ENCODE measurements around the gene AKAP13. TPM values are rescaled to one million over a fixed set of nuclear protein-coding genes. Genes with fewer than 3 reads are reported as not detected.
"Not testable (repeated sequence)": the region's sequence is repeated elsewhere in the genome, so short reads cannot be mapped to it uniquely, and the experiment has no call there.

Gene AKAP13
- 100 to 1,000 TPM; 104 to 106 TPM for total RNA-seq

GRCh38 chr15:85380217-85380811 lies at the start of gene AKAP13:
AKAP13 (plus strand) TSS chr15:85380603; CDS start chr15:85485721, 105,118 bp downstream.
- CTCF ChIA-PET, result interaction anchor here (0.9 to 1.6 kb wide), 3 partner anchors 35 to 50 kb away, joined by 3 read pairs; no protein-coding TSS in a partner anchor
- POLR2A ChIA-PET, result interaction anchor here (0.5 to 1.4 kb wide), 9 partner anchors 16 to 287 kb away, joined by 3 to 12 read pairs (median 4); no protein-coding TSS in a partner anchor

- ChIA-PET POLR2A (interaction anchor here (0.5 to 1.9 kb wide), 7 partner anchors 12 to 252 kb away, joined by 3 to 10 read pairs (median 5); partner anchors contain the start of gene AKAP13), CTCF (interaction anchor here (0.6 to 3.6 kb wide), 21 partner anchors 14 to 454 kb away, joined by 3 to 20 read pairs (median 3); partner anchors contain the start of gene AKAP13)
Observed at GRCh38 chr15:85330901-85331588, 49.4 kb upstream of the AKAP13 start.

GRCh38 chr15:85331655-85332285 lies 48.6 kb upstream of the AKAP13 start:
- ChIA-PET POLR2A (interaction anchor here (0.5 to 1.9 kb wide), 7 partner anchors 13 to 251 kb away, joined by 3 to 10 read pairs (median 5); partner anchors contain the start of gene AKAP13), CTCF (interaction anchor here (0.7 to 3.6 kb wide), 15 partner anchors 14 to 224 kb away, joined by 3 to 20 read pairs (median 5); no protein-coding TSS in a partner anchor)

- POLR2A ChIA-PET, result interaction anchor here (0.5 kb wide), 1 partner anchor 74 kb away, joined by 9 read pairs; no protein-coding TSS in a partner anchor
- CTCF ChIA-PET, result interaction anchor here (0.6 to 3.6 kb wide), 2 partner anchors 37 to 110 kb away, joined by 6 to 16 read pairs; no protein-coding TSS in a partner anchor
Observed at GRCh38 chr15:85333132-85333831, 47.1 kb upstream of the AKAP13 start.

- CTCF ChIA-PET, result no interaction called here
- POLR2A ChIA-PET, result no interaction called here
Observed at GRCh38 chr15:85334241-85334640, 46.2 kb upstream of the AKAP13 start.

- POLR2A ChIA-PET, result no interaction called here
- CTCF ChIA-PET, result interaction anchor here (0.6 to 1.4 kb wide), 2 partner anchors 20 to 56 kb away, joined by 4 to 5 read pairs; no protein-coding TSS in a partner anchor
Observed at GRCh38 chr15:85335193-85335942, 45.0 kb upstream of the AKAP13 start.

GRCh38 chr15:85336880-85337279 lies 43.5 kb upstream of the AKAP13 start:
- POLR2A ChIA-PET, result no interaction called here
- CTCF ChIA-PET, result interaction anchor here (0.6 to 1.4 kb wide), 2 partner anchors 21 to 70 kb away, joined by 4 read pairs; no protein-coding TSS in a partner anchor

- CTCF ChIA-PET, result no interaction called here
- POLR2A ChIA-PET, result no interaction called here
Observed at GRCh38 chr15:85337425-85338074, 42.9 kb upstream of the AKAP13 start.

- CTCF ChIA-PET, result no interaction called here
- POLR2A ChIA-PET, result no interaction called here
Observed at GRCh38 chr15:85340321-85340665, 40.1 kb upstream of the AKAP13 start.

GRCh38 chr15:85340852-85341251 lies 39.6 kb upstream of the AKAP13 start:
- ChIA-PET CTCF (no interaction called here), POLR2A (no interaction called here)

- POLR2A ChIA-PET, CTCF ChIA-PET: not testable (repeated sequence)
Observed at GRCh38 chr15:85342163-85342562, 38.2 kb upstream of the AKAP13 start.

- POLR2A ChIA-PET, result interaction anchor here (0.7 kb wide), 1 partner anchor 13 kb away, joined by 4 read pairs; no protein-coding TSS in a partner anchor
Observed at GRCh38 chr15:85343443-85343842, 37.0 kb upstream of the AKAP13 start.

GRCh38 chr15:85344241-85344640 lies 36.2 kb upstream of the AKAP13 start:
- POLR2A ChIA-PET, result not testable (repeated sequence)

More at GRCh38 chr15:85343443-85343842, 37.0 kb upstream of the AKAP13 start:
- CTCF ChIA-PET, result interaction anchor here (0.7 kb wide), 1 partner anchor 305 kb away, joined by 4 read pairs; no protein-coding TSS in a partner anchor

GRCh38 chr15:85344653-85345114 lies 35.7 kb upstream of the AKAP13 start:
- POLR2A ChIA-PET, CTCF ChIA-PET: not testable (repeated sequence)

More at GRCh38 chr15:85344241-85344640, 36.2 kb upstream of the AKAP13 start:
- CTCF ChIA-PET, result not testable (repeated sequence)

GRCh38 chr15:85345196-85345918 lies 35.0 kb upstream of the AKAP13 start:
- POLR2A ChIA-PET, CTCF ChIA-PET: not testable (repeated sequence)

- CTCF ChIA-PET, POLR2A ChIA-PET: not testable (repeated sequence)
Observed at GRCh38 chr15:85346462-85347084, 33.8 kb upstream of the AKAP13 start.

Measured in activated CD8-positive, alpha-beta memory T cell treated with anti-CD3 and anti-CD28 coated beads for 36 hours (primary cell).